ENCODE data around the gene CCDC50. TPM values are rescaled to one million over a fixed set of nuclear protein-coding genes. Genes with fewer than 3 reads are reported as not detected.
A peak's percentile ranks its signal among the peaks of the same experiment; 100 is the strongest.

Gene CCDC50
- total RNA-seq, 1 donor from 2014 or later: 58.7 TPM

DNA sequence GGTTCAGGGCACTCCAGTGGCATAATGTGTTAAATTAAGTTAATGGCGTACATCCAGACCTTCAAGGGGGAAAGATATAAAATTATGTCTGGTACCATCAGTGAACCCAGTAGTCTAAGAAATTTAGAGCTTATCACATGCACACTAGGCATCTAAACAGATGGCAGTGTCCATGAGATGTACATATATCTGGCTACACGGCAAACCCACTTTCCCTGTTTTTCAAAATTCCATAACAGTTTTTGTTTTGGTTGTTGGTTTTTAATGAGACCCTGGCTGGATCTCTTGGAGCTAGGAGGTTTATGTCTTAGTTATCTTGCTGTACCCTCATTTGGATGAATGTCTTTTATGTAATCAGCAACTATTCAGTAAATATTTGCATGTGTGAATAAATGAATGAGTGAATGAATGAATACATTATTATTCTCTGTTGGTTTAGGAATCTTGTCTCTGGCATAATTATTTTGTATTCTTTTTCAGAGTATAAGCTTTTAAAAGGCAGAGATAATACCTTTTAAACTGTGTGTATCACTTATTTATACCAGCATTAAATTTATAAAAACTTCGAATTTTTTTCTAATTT, 4.2 kb downstream of the CCDC50 start:
- Histone ChIP-seq H3K4me1 (peaks cover 67% of the 10 kb centered on the region), H3K9me3 (no peaks in the 10 kb centered on the region), H3K36me3 (no peaks in the 10 kb centered on the region), H3K4me3 (no peak overlapping the region), H3K27me3 (no peaks in the 10 kb centered on the region), H3K27ac (peak overlapping the region; percentile 32)
- no peak for TF ChIP-seq POLR2AphosphoS5 (IDR thresholded peaks at IDR 0.05; ENCODE audit: insufficient read depth in 1 of 2, low read depth in 1 of 2)
- TF ChIP-seq, protein P1, sequence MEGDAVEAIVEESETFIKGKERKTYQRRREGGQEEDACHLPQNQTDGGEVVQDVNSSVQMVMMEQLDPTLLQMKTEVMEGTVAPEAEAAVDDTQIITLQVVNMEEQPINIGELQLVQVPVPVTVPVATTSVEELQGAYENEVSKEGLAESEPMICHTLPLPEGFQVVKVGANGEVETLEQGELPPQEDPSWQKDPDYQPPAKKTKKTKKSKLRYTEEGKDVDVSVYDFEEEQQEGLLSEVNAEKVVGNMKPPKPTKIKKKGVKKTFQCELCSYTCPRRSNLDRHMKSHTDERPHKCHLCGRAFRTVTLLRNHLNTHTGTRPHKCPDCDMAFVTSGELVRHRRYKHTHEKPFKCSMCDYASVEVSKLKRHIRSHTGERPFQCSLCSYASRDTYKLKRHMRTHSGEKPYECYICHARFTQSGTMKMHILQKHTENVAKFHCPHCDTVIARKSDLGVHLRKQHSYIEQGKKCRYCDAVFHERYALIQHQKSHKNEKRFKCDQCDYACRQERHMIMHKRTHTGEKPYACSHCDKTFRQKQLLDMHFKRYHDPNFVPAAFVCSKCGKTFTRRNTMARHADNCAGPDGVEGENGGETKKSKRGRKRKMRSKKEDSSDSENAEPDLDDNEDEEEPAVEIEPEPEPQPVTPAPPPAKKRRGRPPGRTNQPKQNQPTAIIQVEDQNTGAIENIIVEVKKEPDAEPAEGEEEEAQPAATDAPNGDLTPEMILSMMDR (IDR thresholded peaks at IDR 0.05): no peak
- DNase-seq (ENCODE audit: extremely low spot score in 2 of 2): no peak
- intact Hi-C loops (cut with DNase I): no loop called here

DNA sequence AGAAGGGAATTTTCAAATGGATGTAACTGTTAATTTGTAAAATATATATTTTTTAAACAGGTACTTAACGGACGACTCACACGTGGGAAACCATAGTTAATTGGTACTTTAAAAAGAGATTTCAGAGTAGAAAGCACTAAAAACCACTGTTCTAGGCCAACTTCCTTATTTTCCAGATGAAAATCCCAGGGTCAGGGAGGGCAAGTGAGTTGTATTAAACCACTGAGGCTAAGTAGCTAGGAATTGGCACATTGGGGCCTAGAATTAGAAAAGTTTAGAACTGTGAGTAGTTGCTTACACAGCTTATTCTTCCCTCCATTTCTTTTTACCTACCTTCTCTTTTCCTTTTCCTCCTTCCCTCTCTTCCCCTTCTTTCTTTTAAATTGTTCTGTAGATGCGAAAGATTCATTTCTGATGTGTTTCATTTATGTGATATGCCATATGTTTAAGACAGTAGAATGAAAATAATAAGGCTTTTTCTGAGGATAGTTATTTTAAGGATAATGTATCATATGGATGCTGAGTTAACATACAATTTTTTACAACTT, 5.2 kb downstream of the CCDC50 start:
- no peak for TF ChIP-seq POLR2AphosphoS5 (IDR thresholded peaks at IDR 0.05; ENCODE audit: insufficient read depth in 1 of 2, low read depth in 1 of 2)
- no peak for TF ChIP-seq POLR2A (IDR thresholded peaks at IDR 0.05)
- TF ChIP-seq, protein P1 (IDR thresholded peaks at IDR 0.05): no peak
- no peak for DNase-seq (ENCODE audit: extremely low spot score in 2 of 2)
- intact Hi-C loops (cut with DNase I): no loop called here
- Histone ChIP-seq H3K36me3 (no peaks in the 10 kb centered on the region), H3K27ac (no peak overlapping the region), H3K9me3 (no peaks in the 10 kb centered on the region), H3K4me3 (no peak overlapping the region), H3K4me1 (peaks cover 75% of the 10 kb centered on the region), H3K27me3 (no peaks in the 10 kb centered on the region)

DNA sequence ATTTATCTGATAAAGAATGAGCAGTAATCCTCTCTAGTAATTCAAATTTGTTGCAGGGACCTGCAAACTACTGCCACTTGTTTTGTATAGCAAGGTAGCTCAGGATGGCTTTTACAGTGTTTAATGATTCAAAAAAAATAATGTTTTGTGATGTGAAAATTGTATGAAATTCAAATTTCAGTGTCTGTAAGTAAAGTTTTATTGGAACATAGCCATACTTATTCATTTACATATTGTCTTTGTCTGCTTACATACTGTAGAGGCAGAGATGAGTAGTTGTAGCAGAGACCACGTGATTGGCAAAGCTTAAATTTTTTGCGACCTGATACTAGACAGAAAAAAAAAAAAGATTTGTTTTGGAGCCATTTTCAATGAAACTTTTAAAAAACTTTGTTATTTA, 7.6 kb downstream of the CCDC50 start:
- Histone ChIP-seq H3K4me3 (no peak overlapping the region), H3K9me3 (no peaks in the 10 kb centered on the region), H3K4me1 (peaks cover 76% of the 10 kb centered on the region), H3K27me3 (no peaks in the 10 kb centered on the region), H3K27ac (no peak overlapping the region), H3K36me3 (no peaks in the 10 kb centered on the region)
- DNase-seq (ENCODE audit: extremely low spot score in 2 of 2): no peak
- intact Hi-C loops (cut with DNase I): no loop called here
- TF ChIP-seq POLR2AphosphoS5 (IDR thresholded peaks at IDR 0.05; ENCODE audit: insufficient read depth in 1 of 2, low read depth in 1 of 2) (no peak), POLR2A (IDR thresholded peaks at IDR 0.05) (no peak)
- TF ChIP-seq, protein P1 (IDR thresholded peaks at IDR 0.05): no peak

DNA sequence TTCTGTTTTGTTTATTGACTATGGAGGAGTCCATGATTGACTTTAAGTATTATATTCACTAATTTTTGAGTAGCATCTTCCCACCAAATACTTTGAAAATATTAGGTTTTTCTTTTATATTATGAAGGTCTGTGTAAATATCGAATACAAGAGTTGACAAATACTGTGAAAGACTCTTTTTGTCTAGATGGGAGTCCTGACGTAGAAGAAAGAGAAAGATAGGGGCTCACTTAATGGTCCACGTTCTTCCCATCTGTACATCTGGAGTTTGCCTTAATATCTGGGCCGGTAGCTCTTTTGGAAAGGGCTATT, 8.9 kb downstream of the CCDC50 start:
- Histone ChIP-seq H3K4me3 (no peak overlapping the region), H3K27ac (peak overlapping the region; percentile 37), H3K27me3 (no peaks in the 10 kb centered on the region), H3K4me1 (peaks cover 76% of the 10 kb centered on the region), H3K9me3 (no peaks in the 10 kb centered on the region), H3K36me3 (no peaks in the 10 kb centered on the region)
- intact Hi-C loops (cut with DNase I): no loop called here
- DNase-seq (ENCODE audit: extremely low spot score in 2 of 2): no peak
- TF ChIP-seq POLR2AphosphoS5 (IDR thresholded peaks at IDR 0.05; ENCODE audit: insufficient read depth in 1 of 2, low read depth in 1 of 2): no peak
- TF ChIP-seq, protein P1 (IDR thresholded peaks at IDR 0.05): no peak
- no peak for TF ChIP-seq POLR2A (IDR thresholded peaks at IDR 0.05)

DNA sequence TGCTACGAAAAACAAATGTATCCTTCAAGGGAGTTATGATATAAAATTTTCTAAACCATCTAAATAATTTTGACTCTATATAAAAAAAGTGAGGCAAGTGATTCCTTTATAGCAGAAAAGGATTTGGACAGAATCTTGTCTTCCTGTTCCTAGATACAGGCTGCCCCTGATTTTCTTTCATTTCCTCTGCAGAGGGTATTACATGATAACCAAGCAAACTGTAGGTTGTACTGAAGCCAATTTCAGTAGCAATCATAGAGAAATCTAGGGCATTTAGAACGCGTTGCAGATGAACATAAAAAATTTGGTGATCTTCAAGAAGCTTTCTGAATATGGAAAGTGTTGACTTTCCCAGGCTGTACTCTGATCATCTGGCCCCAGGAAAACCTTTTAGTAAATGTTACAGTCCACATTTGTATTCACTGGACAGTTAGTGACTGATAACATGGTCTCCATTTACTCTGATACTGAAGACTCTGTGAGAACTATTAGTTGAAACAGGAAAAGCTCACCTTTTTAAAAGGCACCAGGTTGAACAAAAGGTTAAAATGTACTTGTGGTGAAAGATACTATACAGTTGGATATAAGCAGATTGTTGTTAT, 10.2 kb downstream of the CCDC50 start:
- intact Hi-C loops (cut with DNase I): no loop called here
- TF ChIP-seq POLR2A (IDR thresholded peaks at IDR 0.05): no peak
- TF ChIP-seq, protein P1 (IDR thresholded peaks at IDR 0.05): no peak
- no peak for TF ChIP-seq POLR2AphosphoS5 (IDR thresholded peaks at IDR 0.05; ENCODE audit: insufficient read depth in 1 of 2, low read depth in 1 of 2)
- no peaks in the 10 kb centered on the region for H3K27me3 ChIP-seq
- no peak overlapping the region for H3K4me3 ChIP-seq
- H3K4me1 ChIP-seq: peaks cover 71% of the 10 kb centered on the region
- no peak overlapping the region for H3K27ac ChIP-seq
- no peak for DNase-seq (ENCODE audit: extremely low spot score in 2 of 2)
- H3K36me3 ChIP-seq: no peaks in the 10 kb centered on the region
- H3K9me3 ChIP-seq: no peaks in the 10 kb centered on the region
